NCI-H1417 treated with DMSO at 0.1 percent for 48 hours (cell line): ENCODE data around the gene OST4.

Source experiments
- DNase-seq: peaks from one replicate; lab custom pipeline; 2025; lab: John Stamatoyannopoulos, UW

The OST4 gene

DNA sequence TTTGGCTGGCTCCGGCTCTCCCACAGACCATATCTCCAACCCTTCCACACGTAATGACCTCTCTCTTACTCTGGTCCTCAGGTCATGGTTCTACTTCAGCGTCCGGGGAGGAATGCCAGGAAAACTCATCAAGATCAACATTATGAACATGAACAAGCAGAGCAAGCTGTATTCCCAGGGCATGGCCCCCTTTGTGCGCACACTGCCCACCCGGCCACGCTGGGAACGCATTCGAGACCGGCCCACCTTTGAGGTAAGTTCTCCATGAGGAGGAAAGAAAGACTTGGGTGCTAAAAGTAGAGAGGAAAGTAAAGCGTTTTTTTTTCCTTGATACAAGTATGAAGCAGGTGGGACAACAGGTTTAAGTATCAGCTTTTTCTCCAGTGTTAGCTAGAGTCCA, 18.1 kb downstream of the OST4 start:
- no peak for DNase-seq

GRCh38 chr2:27051902-27052645, 19.4 kb downstream of the OST4 start:
- no peak for DNase-seq

GRCh38 chr2:27050996-27051901, 20.2 kb downstream of the OST4 start, which contains the start of gene AGBL5:
Gene AGBL5 (plus strand): TSS chr2:27051668. CDS start chr2:27052959, 1,291 bp downstream.
- peak; percentile 81 for DNase-seq

DNA sequence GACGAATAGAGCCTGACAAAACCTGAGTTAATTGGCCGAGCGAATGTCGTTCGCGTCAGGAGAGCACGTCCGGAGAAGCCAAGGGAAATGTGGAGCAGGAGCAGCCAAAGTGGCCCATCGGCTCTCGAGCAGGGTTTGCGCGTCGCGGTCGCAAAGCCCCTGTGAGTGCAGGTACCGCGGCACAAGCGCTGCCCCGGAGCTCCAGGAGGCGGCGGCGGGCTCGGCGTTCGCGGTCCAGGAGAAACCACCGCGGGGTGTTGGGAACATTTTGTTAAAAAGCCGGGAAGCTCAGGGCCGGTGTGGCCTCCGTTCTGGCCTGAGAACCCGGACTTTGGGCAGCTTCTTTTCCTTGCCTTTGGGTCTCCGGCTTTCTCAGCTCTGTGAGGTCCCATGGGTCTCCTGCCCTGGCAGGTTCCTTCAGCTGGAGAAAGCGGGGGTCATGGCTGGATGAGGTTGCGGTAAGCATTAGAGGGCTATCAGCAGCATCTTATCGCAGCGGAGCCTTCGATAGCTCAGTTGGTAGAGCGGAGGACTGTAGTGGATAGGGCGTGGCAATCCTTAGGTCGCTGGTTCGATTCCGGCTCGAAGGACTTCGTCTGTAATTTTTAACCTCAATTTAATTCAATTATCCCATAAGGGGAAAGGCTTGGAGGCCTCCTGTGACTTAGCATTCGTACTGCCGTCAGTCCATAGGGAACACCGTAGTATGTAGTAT, 21.0 kb downstream of the OST4 start:
- DNase-seq, result peak; percentile 96

- no peak for DNase-seq
Observed at GRCh38 chr2:27049422-27050280, 21.8 kb downstream of the OST4 start.

- no peak for DNase-seq
Observed at GRCh38 chr2:27042985-27043634, 28.3 kb downstream of the OST4 start.

GRCh38 chr2:27042159-27042661, 29.2 kb downstream of the OST4 start:
- no peak for DNase-seq

DNA sequence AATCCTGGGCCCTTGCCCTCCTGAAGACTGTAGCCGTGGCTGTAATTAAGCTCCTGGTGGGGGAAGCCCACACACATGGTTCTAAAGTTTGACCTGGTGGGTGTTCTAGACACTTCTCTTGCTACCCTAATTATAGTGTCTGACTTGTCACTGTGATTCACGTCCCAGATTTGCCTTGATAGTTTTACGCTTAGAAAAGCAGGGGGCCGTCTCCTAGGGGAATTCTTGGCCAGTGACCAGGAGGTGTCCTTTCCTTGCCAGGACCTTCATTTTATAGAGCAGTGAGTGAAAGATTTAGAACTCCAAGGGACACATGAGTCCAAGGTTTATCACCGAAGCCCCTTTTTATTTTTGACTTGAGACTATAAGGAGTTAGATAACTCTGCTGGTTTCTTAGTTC, 29.7 kb downstream of the OST4 start:
- no peak for DNase-seq

- no peak for DNase-seq
Observed at GRCh38 chr2:27040282-27040681, 31.2 kb downstream of the OST4 start.

DNA sequence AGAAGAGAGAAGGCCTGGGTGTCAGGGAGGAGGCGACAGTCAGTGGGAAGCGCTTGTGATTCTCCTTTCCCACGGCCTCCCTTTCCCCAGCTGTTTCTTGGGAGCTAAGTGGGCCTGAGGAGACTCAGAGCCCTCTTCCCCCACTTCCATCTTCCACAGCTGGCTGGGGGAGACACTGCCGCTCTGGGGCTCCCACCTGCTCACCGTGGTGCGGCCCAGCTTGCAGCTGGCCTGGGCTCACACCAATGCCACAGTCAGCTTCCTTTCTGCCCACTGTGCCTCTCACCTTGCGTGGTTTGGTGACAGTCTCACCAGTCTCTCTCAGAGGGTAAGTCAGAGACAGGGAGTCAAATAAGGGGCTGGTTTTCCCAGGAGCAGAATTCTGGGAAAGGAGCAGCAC, 31.6 kb downstream of the OST4 start:
- no peak for DNase-seq

- no peak for DNase-seq
Observed at GRCh38 chr2:27039426-27039825, 32.0 kb downstream of the OST4 start.

GRCh38 chr2:27038631-27039339, 32.7 kb downstream of the OST4 start:
- no peak for DNase-seq

- DNase-seq, result no peak
Observed at GRCh38 chr2:27038012-27038411, 33.4 kb downstream of the OST4 start.

GRCh38 chr2:27033253-27033852, 38.1 kb downstream of the OST4 start:
- no peak for DNase-seq

- no peak for DNase-seq
Observed at GRCh38 chr2:27032495-27033252, 38.8 kb downstream of the OST4 start, which contains the start of gene TMEM214. Gene TMEM214 (plus strand): TSS chr2:27032965. CDS start chr2:27033016, 51 bp downstream.

DNA sequence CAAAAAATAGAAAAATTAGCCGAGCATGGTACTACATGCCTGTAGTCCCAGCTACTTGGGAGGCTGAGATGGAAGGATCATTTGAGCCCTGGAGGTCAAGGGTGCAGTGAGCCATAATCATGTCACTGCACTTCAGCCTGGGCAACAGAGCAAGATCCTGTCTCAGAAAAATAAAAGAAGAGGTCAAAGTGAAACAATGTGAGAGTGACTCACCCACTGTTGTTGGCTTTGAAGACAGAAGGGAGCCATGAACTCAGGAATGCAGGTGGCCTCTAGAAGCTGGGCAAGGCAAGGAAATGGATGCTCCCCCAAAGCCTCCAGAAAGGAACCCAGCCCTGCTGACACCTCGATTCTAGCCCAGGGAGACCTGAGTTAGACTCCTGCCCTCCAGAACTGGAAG, 42.4 kb downstream of the OST4 start:
- no peak for DNase-seq

GRCh38 chr2:27027211-27027651, 44.2 kb downstream of the OST4 start:
- no peak for DNase-seq
